Fibroblast of peridontal ligament (primary cell): ENCODE data around the gene FARSA.
"Not testable (repeated sequence)": the region's sequence is repeated elsewhere in the genome, so short reads cannot be mapped to it uniquely, and the experiment has no call there.

Experiments
- DNase-seq: peaks from one replicate; pipeline ENCODE4 v3.0.0-alpha.2; 2010; ENCODE audit errors: extremely low read depth

FARSA gene

GRCh38 chr19:12937927-12938778 is 4.6 kb upstream of the FARSA start, which contains the start of gene CALR:
TSS of gene CALR (plus strand) at chr19:12938609. CDS start at chr19:12938680, 71 bp downstream.
- peak; percentile 99 for DNase-seq

GRCh38 chr19:12937093-12937926 is 3.8 kb upstream of the FARSA start:
- DNase-seq = no peak

GRCh38 chr19:12936582-12936981 is 3.1 kb upstream of the FARSA start:
- DNase-seq = no peak

GRCh38 chr19:12935071-12935470 is 1.6 kb upstream of the FARSA start:
- DNase-seq = no peak

- no peak for DNase-seq
Measured at GRCh38 chr19:12932392-12933286, 872 bp downstream of the FARSA start.

- no peak for DNase-seq
Measured at GRCh38 chr19:12930002-12930645, 3.4 kb downstream of the FARSA start.

GRCh38 chr19:12924621-12925310 is 8.7 kb downstream of the FARSA start:
- DNase-seq = no peak

GRCh38 chr19:12922959-12923358 is 10.6 kb downstream of the FARSA start:
- DNase-seq = no peak

- no peak for DNase-seq
Measured at GRCh38 chr19:12921047-12921446, 12.5 kb downstream of the FARSA start.

- DNase-seq = no peak
Measured at GRCh38 chr19:12918253-12918652, 15.3 kb downstream of the FARSA start.

GRCh38 chr19:12915860-12916259 is 17.7 kb downstream of the FARSA start:
- DNase-seq = not testable (repeated sequence)

- DNase-seq = peak; percentile 44
Measured at GRCh38 chr19:12913851-12914690, 19.4 kb downstream of the FARSA start.

GRCh38 chr19:12913011-12913561 is 20.4 kb downstream of the FARSA start:
- peak; percentile 55 for DNase-seq

- peak; percentile 3 for DNase-seq
Measured at GRCh38 chr19:12912571-12912970, 20.9 kb downstream of the FARSA start.

GRCh38 chr19:12907166-12907565 is 26.3 kb downstream of the FARSA start:
- no peak for DNase-seq

- DNase-seq = no peak
Measured at GRCh38 chr19:12899891-12900518, 33.5 kb downstream of the FARSA start.

GRCh38 chr19:12896460-12896859 is 37.1 kb downstream of the FARSA start:
- no peak for DNase-seq

- no peak for DNase-seq
Measured at GRCh38 chr19:12893582-12893981, 39.9 kb downstream of the FARSA start.

GRCh38 chr19:12891553-12892021 is 41.9 kb downstream of the FARSA start:
- no peak for DNase-seq
